Hepatocyte (in vitro differentiated cells): ENCODE data around the gene SND1. TPM values are rescaled to one million over a fixed set of nuclear protein-coding genes. Genes with fewer than 3 reads are reported as not detected.

ENCODE experiments used
- DNase-seq: peaks from one replicate; pipeline ENCODE4 v3.0.0-alpha.2; 2016; ENCODE audit warnings: low spot score
- H2AFZ ChIP-seq: fragments of 200-600 bp; sonication (generic); 2 replicates; pipeline ENCODE4 v1.6.0; 2016; ENCODE audit warnings: antibody characterized with exemption, mild to moderate bottlenecking
- H3K27ac ChIP-seq: fragments of 200-600 bp; sonication (generic); 2 replicates; pipeline ENCODE4 v1.5.1; 2016; ENCODE audit warnings: mild to moderate bottlenecking
- H3K27me3 ChIP-seq: fragments of 200-600 bp; sonication (generic); 2 replicates; pipeline ENCODE4 v1.6.1; 2016
- H3K36me3 ChIP-seq: fragments of 200-600 bp; sonication (generic); replicated peaks from 2 replicates; pipeline ENCODE4 v1.5.1; 2016; ENCODE audit warnings: low read depth; ENCODE audit not compliant: insufficient read depth
- H3K4me1 ChIP-seq: fragments of 200-600 bp; sonication (generic); 2 replicates; pipeline ENCODE4 v1.5.1; 2016; ENCODE audit warnings: mild to moderate bottlenecking, moderate library complexity; ENCODE audit not compliant: insufficient read depth
- H3K4me2 ChIP-seq: fragments of 200-600 bp; sonication (generic); 2 replicates; pipeline ENCODE4 v1.6.0; 2016
- H3K4me3 ChIP-seq: fragments of 200-600 bp; sonication (generic); 2 replicates; pipeline ENCODE4 v1.5.1; 2016; ENCODE audit warnings: mild to moderate bottlenecking
- H3K79me2 ChIP-seq: fragments of 200-600 bp; sonication (generic); 2 replicates; pipeline ENCODE4 v1.6.0; 2017; ENCODE audit warnings: mild to moderate bottlenecking
- H3K9me2 ChIP-seq: fragments of 200-600 bp; sonication (generic); replicated peaks from 2 replicates; pipeline ENCODE4 v1.6.0; 2017; ENCODE audit warnings: mild to moderate bottlenecking; ENCODE audit not compliant: insufficient read depth
- H3K9me3 ChIP-seq: fragments of 200-600 bp; sonication (generic); 2 replicates; pipeline ENCODE4 v1.5.1; 2016; ENCODE audit warnings: low read depth, mild to moderate bottlenecking
- H4K20me1 ChIP-seq: fragments of 200-600 bp; sonication (generic); 2 replicates; pipeline ENCODE4 v1.6.0; 2016; ENCODE audit warnings: mild to moderate bottlenecking; ENCODE audit not compliant: insufficient read depth, poor library complexity, severe bottlenecking
- CTCF ChIP-seq: fragments of 200-600 bp; sonication (generic); IDR thresholded peaks from 2 replicates; pipeline ENCODE4 v1.5.1; 2016; ENCODE audit warnings: antibody characterized with exemption, mild to moderate bottlenecking; ENCODE audit not compliant: poor library complexity
- EZH2 ChIP-seq: fragments of 200-600 bp; sonication (generic); IDR thresholded peaks from 2 replicates; pipeline ENCODE4 v1.6.1; 2016; ENCODE audit warnings: antibody characterized with exemption, mild to moderate bottlenecking, borderline replicate concordance
- EZH2phosphoT487 ChIP-seq: fragments of 200-600 bp; sonication (generic); IDR thresholded peaks from one replicate; pipeline ENCODE4 v1.6.1; 2018; ENCODE audit warnings: antibody characterized with exemption, mild to moderate bottlenecking, low read depth, moderate library complexity; ENCODE audit not compliant: unreplicated experiment, severe bottlenecking
- WGBS: methylation state at CpG from one replicate; pipeline ENCODE4 v1.1.6; 2016; ENCODE audit warnings: low lambda C conversion rate; ENCODE audit errors: missing lambda C conversion rate; 5-methylcytosine and 5-hydroxymethylcytosine counted together
- polyA plus RNA-seq: library from polyadenylated mRNA; unstranded; fragments of >200 nt; fragmentation: Nextera tagmentation; extraction: Ambion mirVana; gene quantifications from 2 replicates; pipeline ENCODE4 v1.2.1, GENCODE V29; 2016
- total RNA-seq: library from RNA; depleted of rRNA; stranded (reverse); fragments of >200 nt; gene quantifications from 2 replicates; pipeline ENCODE4 v1.2.3, GENCODE V29; 2014

Gene SND1
- total and polyA plus RNA-seq, 2 experiments from 2014 or later = 141 to 200 TPM

GRCh38 chr7:127878791-127879190 is 226.8 kb downstream of the SND1 start:
- no peak overlapping the region for H3K4me3 ChIP-seq
- no peaks in the 10 kb centered on the region for H3K27me3 ChIP-seq
- no peak overlapping the region for H3K27ac ChIP-seq
- TF ChIP-seq EZH2phosphoT487 (no peak), CTCF (no peak), EZH2 (no peak)
- no peaks in the 10 kb centered on the region for H3K4me1 ChIP-seq
- no peak overlapping the region for H3K4me2 ChIP-seq
- no peak overlapping the region for H2AFZ ChIP-seq
- WGBS = 93% methylated on average over 3 of the region's 3 CpGs
- peaks cover 73% of the 10 kb centered on the region for H3K79me2 ChIP-seq
- H3K36me3 ChIP-seq = no peaks in the 10 kb centered on the region
- H3K9me3 ChIP-seq = no peaks in the 10 kb centered on the region
- DNase-seq = no peak
- H3K9me2 ChIP-seq = no peaks in the 10 kb centered on the region
- no peaks in the 10 kb centered on the region for H4K20me1 ChIP-seq

- Histone ChIP-seq H3K4me1 (no peaks in the 10 kb centered on the region), H3K9me3 (no peaks in the 10 kb centered on the region), H2AFZ (no peak overlapping the region), H3K27ac (no peak overlapping the region), H3K4me2 (no peak overlapping the region), H3K79me2 (peaks cover 68% of the 10 kb centered on the region), H4K20me1 (no peaks in the 10 kb centered on the region), H3K36me3 (no peaks in the 10 kb centered on the region), H3K4me3 (no peak overlapping the region), H3K9me2 (no peaks in the 10 kb centered on the region), H3K27me3 (no peaks in the 10 kb centered on the region)
- 77% methylated on average over 4 of the region's 4 CpGs for WGBS
- no peak for TF ChIP-seq EZH2
- TF ChIP-seq EZH2phosphoT487 = no peak
- TF ChIP-seq CTCF = no peak
- no peak for DNase-seq
These were observed 227.4 kb downstream of the SND1 start for GRCh38 chr7:127879436-127879835.

GRCh38 chr7:127879942-127880341 is 227.9 kb downstream of the SND1 start:
- H3K4me1 ChIP-seq = peaks cover 2% of the 10 kb centered on the region
- no peak overlapping the region for H3K27ac ChIP-seq
- H3K4me2 ChIP-seq = no peak overlapping the region
- DNase-seq = no peak
- no peaks in the 10 kb centered on the region for H4K20me1 ChIP-seq
- H2AFZ ChIP-seq = no peak overlapping the region
- H3K9me2 ChIP-seq = no peaks in the 10 kb centered on the region
- H3K79me2 ChIP-seq = peaks cover 67% of the 10 kb centered on the region
- H3K9me3 ChIP-seq = no peaks in the 10 kb centered on the region
- TF ChIP-seq CTCF = no peak
- TF ChIP-seq EZH2 = no peak
- no peak for TF ChIP-seq EZH2phosphoT487
- 88% methylated on average over 5 of the region's 5 CpGs for WGBS
- H3K36me3 ChIP-seq = no peaks in the 10 kb centered on the region
- no peaks in the 10 kb centered on the region for H3K27me3 ChIP-seq
- H3K4me3 ChIP-seq = no peak overlapping the region

- H3K4me3 ChIP-seq = no peak overlapping the region
- H3K4me2 ChIP-seq = no peak overlapping the region
- no peaks in the 10 kb centered on the region for H3K36me3 ChIP-seq
- H3K27ac ChIP-seq = no peak overlapping the region
- peaks cover 69% of the 10 kb centered on the region for H3K79me2 ChIP-seq
- 29% methylated on average over 2 of the region's 2 CpGs for WGBS
- H2AFZ ChIP-seq = no peak overlapping the region
- no peaks in the 10 kb centered on the region for H4K20me1 ChIP-seq
- H3K9me3 ChIP-seq = no peaks in the 10 kb centered on the region
- H3K27me3 ChIP-seq = no peaks in the 10 kb centered on the region
- no peaks in the 10 kb centered on the region for H3K9me2 ChIP-seq
- DNase-seq = no peak
- H3K4me1 ChIP-seq = peaks cover 7% of the 10 kb centered on the region
- no peak for TF ChIP-seq CTCF
- no peak for TF ChIP-seq EZH2
- no peak for TF ChIP-seq EZH2phosphoT487
These were observed 228.5 kb downstream of the SND1 start for GRCh38 chr7:127880454-127880853.
